Measurements from ENCODE around the gene PEPD.

PEPD gene

DNA sequence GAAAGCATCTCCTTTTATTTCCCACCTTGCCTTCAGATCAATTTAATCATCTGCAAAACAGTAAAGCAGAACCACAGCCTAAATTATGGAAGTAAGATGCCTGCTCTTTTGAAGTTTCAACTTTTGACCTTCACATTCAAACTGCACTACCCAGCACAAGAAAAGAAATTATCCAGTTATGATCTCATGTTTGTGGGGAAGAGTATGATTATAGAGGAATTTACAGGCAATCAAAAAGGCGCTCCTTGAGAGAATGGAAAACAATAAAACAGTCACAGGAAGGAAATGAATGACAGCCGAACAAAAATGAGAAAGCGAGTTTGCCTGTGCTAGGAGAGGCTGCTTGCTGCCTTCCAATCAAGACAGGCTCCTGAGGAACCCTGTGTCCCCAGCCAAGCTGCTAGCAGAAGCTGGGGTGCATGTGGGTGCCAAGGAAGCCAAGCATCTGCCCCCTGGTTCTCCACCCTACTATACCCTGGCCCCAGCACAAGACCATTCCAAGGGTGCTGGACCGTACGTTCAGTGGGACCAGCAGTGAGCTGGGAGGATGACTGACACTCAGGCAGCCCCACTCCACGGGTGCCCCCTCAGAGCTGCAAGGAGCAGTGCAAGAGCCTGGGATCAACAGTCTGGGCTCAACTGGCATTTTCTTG lies 47.8 kb downstream of the PEPD start:
- DNase-seq = no peak

DNA sequence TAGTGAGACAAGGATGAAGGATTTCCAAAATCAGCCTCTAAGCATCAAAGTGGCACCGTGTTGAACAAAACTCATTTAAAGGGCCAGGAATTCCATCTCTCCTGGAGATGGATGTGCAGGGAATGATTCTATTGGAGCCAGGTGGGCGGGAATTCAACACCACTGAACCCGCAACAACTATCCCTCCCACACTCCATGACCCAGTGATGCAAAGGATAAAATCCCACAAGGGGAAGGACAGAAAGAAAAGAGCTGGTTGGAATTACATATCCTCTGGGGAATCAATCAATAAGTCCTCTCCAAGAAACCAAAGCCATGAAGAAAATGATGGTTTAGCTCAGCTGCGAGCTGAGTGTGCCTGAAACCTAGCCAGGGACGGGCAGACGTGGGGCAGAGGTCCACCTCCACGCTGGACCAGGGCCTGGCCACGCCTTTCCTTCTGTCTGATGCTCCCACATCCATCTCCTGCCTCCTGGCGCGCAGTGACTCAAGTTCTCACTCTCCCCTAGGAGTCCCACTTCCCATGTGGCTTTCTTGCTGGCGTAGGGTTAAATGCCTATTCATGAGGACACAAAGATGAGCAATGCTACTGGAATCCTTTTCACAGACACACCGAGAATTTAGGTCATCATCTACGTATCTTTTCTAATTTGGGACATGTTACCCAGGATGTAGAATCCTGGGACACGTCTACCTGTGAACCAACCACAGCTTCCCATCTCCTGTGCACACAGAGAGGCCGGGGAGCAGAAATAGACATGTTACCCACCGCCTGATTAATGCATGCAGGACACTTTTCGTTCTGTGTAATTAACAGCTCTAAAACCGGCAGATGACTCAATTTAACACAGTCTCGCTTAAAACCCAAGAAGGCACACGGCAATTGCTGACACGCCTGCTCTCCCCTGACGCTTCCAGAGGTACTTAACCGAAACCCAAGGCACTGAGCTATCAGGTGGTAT lies 48.6 kb downstream of the PEPD start:
- no peak for DNase-seq

DNA sequence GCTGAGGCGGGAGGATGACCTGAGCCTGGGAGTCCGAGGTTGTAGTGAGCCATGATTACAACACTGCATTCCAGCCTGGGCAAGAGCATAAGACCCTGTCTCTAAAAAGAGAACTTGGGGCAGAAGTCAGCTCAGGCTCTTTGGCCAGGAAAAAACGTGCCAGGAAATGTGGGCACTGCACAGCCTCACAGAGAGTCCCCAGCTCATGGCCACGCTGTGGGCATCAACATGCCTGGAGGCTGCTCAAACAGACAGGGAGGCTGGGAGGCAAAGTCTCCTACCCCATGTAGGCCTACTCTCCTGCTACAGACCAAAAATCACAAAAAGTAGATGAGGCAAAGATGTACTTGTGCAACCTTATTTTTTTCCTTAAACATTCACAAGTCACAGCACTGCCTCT lies 49.4 kb downstream of the PEPD start:
- DNase-seq = no peak

DNA sequence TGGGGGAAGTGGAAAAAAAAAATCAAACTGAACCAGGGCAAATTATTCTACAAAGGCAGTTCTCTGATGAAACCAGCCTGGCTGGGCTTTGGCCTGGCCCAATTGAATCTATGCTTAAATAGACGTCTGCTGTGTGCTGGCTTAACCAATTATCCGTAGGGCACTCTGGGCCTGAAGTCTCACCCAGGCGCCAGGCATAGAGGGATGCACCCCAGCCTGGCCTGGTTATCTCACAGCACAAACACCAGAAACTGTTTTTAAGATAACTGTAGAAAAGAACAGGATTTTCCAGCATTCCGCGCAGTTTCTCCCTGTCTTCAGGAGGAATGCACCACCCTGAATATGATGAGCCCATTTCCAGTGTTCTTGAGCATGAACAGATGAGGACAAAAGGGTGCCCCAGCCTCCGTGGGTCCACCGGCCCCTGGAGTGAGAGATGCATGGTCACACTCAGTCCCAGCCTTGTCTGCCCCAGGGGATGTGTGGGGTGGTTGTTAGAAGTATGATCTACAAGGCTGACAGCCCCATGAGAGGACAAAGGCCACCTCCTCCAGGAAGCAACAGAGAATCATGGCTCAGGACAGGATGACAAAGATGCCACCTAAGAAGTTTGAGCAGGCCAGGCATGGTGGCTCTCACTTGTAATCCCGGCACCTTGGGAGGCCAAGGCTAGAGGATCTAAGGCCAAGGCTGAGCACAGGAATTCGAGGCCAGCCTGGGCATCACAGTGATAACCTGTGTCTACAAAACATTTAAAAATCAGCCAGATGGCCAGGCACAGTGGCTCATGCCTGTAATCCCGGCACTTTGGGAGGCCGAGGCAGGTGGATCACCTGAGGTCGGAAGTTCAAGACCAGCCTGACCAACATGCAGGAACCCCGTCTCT lies 50.2 kb downstream of the PEPD start:
- no peak for DNase-seq

DNA sequence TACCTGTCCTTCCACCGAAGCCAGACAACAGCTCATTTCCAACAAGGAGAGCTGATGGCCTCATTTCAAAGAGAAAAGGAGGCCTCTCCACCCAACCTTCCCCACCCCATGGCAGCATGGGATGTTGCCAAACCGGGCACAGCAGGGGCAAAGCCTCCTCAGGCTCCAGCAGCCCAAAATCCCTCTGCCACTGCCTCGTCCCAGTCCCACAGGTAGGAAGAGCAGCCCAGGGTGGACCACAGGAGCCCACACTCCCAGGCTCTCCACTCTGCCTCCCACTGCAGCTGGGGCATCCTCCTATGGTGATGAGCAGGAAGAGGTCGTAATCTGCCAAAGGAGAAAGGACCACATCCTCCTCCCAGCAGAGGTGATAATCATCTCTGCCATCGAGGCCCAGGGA lies 50.9 kb downstream of the PEPD start:
- no peak for DNase-seq

DNA sequence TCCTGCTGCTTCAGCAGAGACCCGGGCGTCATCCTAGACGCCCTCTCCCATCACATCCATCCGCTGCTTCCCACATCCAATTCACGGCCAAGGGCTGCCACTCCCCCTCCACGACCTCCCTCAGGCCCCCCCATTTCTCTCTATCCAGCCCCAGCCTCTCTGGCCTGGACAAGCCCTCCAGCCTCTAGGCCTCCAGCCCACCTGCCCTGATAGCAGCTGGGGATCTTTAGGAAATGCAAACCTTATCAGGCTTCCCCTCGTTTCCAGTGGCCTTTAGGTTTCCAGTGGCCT lies 51.6 kb downstream of the PEPD start:
- DNase-seq = no peak

DNA sequence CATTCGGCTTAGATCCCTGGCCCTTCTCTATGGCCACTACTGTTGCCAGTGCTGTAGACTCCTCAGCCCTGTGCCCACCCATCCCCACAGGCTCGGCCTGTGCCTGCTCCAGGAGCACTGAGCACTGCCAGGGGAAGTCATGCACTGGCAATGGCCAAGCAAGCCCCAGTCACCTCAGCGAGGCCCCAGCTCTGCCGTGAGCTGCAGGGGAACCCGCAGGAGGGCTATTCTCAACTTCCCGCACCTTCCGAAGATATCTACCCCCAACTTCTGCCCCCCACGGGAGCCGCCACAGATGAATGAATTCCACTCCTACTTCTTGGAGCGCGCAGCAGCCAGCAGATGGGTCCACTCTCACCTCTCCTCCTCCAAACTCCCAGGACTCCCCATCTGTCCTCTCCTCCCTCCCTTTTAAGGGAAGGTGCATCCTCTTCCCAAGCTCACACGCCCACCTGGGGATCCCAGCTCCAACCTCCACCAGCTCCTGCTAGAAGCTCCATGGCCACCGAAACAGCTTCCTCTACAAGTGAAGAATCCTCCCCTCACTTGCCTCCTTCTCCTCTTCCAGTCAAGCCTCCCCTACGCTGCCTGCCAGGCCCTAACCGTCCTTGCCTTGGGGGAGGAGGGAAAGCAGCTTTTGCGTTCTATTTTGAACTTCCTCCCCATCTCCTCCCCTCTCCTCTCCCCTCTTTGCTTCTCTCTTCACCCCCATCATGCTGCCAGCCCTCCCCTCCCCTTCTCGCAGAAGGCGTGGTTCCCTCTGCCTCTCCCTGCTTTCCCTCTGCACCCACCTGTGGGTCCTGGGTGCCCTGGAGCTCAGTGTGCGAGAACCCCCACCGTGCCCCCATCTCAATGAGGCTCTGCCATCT lies 52.2 kb downstream of the PEPD start:
- DNase-seq = no peak

DNA sequence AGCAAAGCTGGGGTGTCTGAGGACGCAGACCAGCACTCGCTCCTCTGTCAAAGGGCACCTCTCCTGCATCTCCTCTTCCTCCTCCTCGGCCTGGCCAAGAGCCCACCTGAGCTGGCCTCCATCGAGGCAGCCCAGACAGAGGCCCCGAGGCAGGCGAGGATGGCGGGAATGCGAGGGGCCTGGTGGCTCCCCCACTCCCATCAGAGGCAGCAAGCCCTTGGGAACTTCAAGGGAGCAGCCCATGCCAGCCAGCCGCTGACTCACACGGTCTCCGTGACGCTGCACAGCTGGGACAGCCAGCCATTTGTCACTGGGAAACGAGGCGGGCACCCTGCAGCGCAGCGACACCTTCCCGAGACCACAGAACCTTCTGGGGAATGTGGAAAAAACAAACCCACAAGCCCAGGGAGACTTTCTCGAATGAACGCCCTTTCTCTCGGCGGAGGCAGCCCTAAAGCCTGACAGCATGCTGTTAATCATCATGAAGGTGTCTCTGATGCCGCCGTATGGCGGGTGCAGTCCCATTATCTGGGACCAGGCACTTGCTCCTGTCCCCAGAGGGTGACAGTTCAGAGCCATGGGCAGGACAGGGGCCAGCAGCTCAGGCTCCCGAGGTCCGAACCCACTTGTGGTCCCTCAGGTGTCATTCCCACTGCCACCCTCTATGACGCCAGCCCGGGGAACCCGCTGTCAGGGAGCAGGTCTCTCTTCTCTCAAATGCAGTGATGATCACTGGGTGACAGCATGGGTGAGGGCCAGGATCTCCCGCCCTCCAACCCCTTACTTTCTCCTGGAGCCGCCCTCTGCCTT lies 53.0 kb downstream of the PEPD start:
- no peak for DNase-seq

DNA sequence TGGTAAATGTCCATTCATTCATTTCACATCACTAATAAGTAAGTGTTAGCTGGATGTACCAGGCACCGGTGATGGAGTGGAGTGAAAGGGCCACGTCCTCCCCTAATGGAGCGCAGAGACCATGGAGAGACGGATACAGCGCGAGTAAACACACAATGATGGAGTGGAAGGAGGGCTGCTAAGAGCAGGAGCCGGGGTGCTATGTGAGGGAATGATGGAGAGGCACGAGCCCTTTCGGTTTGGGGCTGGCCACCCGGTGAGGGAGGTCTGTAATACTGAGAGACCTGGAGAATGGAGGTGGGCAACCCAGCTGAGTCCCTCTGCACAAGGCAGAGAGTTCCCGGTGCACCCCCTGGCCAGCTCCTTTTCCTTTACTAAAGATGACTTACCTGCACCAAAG lies 53.7 kb downstream of the PEPD start:
- DNase-seq = no peak

DNA sequence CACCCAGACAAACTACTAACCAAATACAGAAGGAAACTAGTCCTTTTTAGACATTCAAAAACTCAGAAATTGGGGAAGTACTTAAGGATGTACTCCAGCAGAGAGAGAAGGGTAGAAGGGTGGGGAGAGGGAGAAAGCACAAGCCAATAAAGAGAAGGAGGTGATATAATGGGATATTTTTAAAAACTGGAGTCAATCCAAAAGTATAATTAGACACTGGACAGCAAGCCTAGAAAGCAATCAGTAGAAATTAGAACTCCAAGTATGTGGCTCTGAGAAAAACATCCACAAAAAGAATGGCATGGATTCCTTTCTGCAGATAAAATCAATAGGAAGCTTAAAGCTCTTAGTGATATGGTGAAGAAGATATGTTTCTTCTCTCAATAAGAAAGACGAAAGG lies 55.8 kb downstream of the PEPD start:
- no peak for DNase-seq

DNA sequence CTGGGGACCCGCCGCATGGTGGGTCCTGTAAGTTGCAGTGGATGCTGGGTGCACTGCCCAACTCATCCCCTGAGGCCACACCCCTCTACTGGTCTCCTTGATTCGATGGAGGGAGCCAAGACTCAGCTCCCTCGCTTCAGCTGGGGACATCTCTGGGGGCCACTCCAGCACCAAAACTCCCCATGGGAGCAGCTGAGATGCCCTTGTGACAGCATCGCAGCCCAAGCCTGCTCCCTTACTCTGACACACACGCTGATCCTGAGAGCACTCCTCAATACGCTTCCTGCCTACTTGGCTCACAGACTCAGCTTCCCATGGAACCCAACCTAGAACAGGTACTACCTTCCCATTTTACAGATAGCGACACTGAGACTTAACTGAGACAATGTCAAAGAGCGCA lies 56.2 kb downstream of the PEPD start:
- DNase-seq = no peak

DNA sequence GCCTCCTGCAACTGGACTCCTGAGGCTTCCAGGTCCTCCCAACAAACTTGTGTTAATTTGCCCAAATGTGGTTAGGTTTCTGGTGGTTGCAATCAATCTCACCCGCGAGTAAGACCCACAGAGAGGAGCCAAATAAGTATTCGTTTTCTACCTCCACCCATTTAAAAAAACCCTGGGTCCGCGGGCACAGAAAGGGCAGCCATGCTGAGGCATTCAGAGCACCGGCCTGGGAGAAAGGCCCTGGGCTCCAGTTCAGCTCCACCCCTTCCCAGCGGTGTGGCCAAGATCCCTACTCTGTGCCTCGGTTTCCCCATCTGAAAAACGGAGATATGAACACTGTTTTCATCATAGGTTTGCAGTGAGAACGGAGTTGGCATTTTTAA lies 56.9 kb downstream of the PEPD start:
- DNase-seq = no peak

DNA sequence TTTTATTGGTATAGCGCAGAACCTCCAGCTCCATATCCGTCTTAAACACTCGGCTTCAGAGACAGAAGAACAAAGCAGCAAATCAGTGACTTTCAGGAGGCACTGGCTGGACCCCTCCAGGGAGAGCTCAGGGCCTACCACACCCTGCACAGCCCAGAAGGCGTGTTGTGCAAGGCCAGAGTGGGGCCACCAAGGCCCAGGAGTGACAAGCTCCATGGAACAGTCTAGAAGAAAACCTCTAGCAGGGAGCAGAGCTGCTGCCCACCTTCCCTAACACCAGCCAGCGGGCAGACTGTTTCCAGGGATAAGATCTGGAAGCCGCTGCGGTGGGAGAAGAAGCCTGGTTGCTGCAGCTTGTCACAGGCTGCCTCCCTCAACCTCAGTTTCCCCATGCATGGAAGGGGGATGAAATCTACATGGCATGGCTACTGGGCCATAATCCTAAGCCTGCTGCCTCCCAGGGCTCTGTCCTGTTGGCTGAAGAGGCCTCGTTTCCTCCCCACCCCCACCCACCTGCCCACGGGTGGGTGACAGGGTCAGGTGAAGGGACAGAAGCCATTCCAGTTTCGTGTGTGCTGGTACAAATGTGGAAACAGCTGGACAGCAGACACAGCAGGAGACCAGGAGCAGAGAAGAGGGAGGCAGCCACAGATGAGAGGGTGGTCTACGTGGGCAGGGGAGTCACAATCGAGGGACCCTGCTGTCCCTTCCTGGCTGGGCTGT lies 57.4 kb downstream of the PEPD start:
- DNase-seq = no peak

DNA sequence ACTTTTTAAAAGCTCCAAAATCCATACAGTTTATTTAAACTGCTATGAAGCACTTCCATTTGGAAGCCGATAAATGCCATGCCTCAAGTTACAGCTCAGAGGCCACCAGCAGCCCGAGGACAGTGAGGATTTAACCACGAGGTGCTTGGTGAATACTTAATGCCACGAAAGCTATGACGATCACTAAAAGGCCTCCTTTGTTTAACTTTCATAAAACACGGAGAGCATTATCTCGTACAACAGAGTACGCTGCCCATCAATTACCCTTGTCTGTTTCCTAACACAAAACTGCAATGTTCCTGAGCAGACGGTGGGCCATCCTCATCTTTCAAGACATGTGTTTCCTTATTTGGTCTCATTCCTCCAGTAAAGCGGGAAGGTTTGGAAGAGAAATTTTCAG lies 58.4 kb downstream of the PEPD start:
- DNase-seq = no peak

DNA sequence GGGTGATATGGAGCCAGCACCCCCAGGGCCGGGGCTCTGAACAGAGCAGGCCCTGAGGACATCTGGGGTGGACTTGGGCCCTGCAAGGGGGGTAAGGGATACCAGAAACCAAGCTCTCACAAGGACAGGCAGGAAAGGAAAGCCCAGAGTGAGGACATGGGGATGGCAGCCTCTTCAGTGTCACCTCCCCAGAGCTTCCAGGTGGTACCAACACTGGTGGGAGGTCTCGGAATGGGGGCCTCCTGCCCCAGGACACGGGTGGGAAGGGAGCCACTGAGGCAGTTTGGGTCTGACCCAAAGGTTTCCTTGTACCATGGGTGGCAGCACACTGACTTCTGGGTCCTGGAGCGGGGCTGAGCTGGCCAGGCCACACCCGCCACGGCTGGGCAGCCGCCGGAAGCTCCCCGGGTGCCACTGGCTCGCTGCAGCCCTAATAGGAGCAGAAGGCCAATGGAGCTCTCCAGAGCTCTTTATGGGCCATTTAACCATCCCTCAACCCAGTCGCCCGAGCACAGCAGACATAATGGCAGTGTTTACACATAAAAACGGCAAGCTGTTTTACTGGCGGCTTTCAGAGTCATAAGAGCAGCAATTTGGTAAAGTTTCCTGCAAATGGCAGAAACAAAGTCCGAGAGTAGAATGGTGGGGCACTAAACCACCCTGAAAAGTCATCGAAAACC lies 59.3 kb downstream of the PEPD start:
- no peak for DNase-seq

DNA sequence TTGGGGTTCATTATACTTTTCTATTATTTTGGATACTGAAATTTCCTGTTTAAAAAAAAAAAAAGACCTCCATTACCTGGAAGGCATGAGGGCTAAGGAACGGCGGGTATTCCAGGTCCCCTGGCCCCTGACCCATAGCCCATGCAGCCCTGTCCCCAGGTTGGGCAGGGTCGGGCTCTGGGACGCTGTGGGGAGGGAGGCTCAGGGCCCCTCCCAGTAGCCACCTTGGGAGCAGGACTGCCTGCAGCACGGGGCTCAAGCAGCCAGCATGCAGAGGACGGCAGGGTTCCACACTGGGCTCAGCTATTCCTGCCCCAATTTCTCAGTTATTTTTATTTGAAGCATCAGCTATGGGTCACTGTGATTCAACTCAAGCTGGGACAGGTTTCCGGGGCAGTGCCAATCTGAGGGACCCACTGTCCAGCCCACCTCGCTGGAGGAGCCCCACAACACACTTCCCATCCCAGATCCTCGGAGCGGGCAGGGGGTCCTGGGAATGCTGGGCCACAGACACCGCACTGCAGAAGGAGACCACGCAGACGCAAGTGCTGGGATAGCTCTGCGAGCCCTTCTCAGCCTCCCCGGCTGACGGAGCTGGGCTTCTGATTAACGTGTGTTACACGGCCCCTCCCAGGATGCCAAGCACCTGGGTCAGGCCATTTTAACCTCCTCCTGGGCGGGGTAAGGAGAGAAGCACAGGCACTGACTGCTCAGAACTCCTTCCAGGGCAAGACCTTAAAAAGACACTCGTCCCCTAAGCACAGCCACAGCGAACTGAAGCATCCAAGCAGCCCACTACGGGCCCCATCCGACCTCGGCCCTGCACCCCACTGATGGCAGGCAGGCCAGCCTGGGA lies 60.1 kb downstream of the PEPD start:
- no peak for DNase-seq

DNA sequence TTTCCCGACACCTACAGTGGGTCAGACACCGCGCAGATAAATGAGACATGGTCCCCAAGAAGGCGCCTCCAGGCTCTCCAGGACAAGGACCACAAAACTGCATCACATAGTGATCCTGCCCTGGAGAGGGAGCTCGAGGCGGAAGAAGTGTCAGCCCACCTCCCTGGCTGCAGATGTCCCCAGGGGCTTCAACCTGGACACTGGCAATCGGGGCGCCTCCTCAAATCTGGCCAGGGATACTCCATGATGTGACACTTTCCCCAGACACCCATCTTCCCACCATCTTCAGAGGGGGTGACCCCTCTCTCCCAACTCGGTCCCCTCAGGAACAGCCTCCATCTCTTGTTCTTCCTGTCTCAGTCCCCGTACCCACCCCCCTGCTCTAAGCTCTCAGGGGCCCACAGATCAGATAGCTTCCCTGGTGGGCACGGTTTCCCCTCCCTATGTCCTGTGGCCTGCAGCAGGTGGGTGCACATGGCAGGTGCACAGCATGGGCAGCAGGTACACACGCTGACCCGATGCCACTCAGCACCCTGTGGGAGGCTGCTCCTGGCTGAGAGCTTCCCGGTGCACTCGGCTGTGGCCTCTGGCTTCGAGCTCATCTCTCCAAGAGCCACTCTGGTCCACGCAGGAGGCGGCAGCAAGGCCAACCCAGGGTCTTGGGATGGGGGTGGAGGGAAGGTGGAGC lies 61.2 kb downstream of the PEPD start:
- no peak for DNase-seq

All from right kidney (tissue), 1 donor.